Measurements from ENCODE around the gene GNG5.

The GNG5 gene

GRCh38 chr1:84493747-84494146 lies 12.6 kb downstream of the GNG5 start:
- H3K4me3 ChIP-seq (ENCODE audit: control insufficient read depth, low read depth, low read length): no peak overlapping the region
- TF ChIP-seq CTCF (IDR thresholded peaks at IDR 0.05; ENCODE audit: control insufficient read depth, insufficient read depth, low read depth, low read length, missing control alignments): no peak
- no peak for DNase-seq (ENCODE audit: low read depth)

- TF ChIP-seq CTCF (IDR thresholded peaks at IDR 0.05; ENCODE audit: control insufficient read depth, insufficient read depth, low read depth, low read length, missing control alignments): no peak
- DNase-seq (ENCODE audit: low read depth): no peak
- H3K4me3 ChIP-seq (ENCODE audit: control insufficient read depth, low read depth, low read length): no peak overlapping the region
Observed at GRCh38 chr1:84492726-84493125, 13.7 kb downstream of the GNG5 start.

GRCh38 chr1:84489766-84490165 lies 16.6 kb downstream of the GNG5 start:
- no peak overlapping the region for H3K4me3 ChIP-seq (ENCODE audit: control insufficient read depth, low read depth, low read length)
- no peak for DNase-seq (ENCODE audit: low read depth)
- TF ChIP-seq CTCF (IDR thresholded peaks at IDR 0.05; ENCODE audit: control insufficient read depth, insufficient read depth, low read depth, low read length, missing control alignments): no peak

- TF ChIP-seq CTCF (IDR thresholded peaks at IDR 0.05; ENCODE audit: control insufficient read depth, insufficient read depth, low read depth, low read length, missing control alignments): no peak
- DNase-seq (ENCODE audit: low read depth): no peak
- no peak overlapping the region for H3K4me3 ChIP-seq (ENCODE audit: control insufficient read depth, low read depth, low read length)
Observed at GRCh38 chr1:84488107-84488506, 18.3 kb downstream of the GNG5 start.

- no peak for DNase-seq (ENCODE audit: low read depth)
- TF ChIP-seq CTCF (IDR thresholded peaks at IDR 0.05; ENCODE audit: control insufficient read depth, insufficient read depth, low read depth, low read length, missing control alignments): no peak
- no peak overlapping the region for H3K4me3 ChIP-seq (ENCODE audit: control insufficient read depth, low read depth, low read length)
Observed at GRCh38 chr1:84481317-84481716, 25.1 kb downstream of the GNG5 start.

GRCh38 chr1:84480650-84481049 lies 25.7 kb downstream of the GNG5 start:
- no peak for DNase-seq (ENCODE audit: low read depth)
- H3K4me3 ChIP-seq (ENCODE audit: control insufficient read depth, low read depth, low read length): no peak overlapping the region; the same call in 1 of the 2 replicates
- TF ChIP-seq CTCF (IDR thresholded peaks at IDR 0.05; ENCODE audit: control insufficient read depth, insufficient read depth, low read depth, low read length, missing control alignments): no peak

- H3K4me3 ChIP-seq (ENCODE audit: control insufficient read depth, low read depth, low read length): peak overlapping the region; percentile 62
Observed at GRCh38 chr1:84479998-84480397, 26.4 kb downstream of the GNG5 start.

More at GRCh38 chr1:84479998-84480397, 26.4 kb downstream of the GNG5 start:
- no peak for DNase-seq (ENCODE audit: low read depth)
- TF ChIP-seq CTCF (IDR thresholded peaks at IDR 0.05; ENCODE audit: control insufficient read depth, insufficient read depth, low read depth, low read length, missing control alignments): no peak

All from AG09309 (cell line).